ENCODE results near the gene PHACTR3. TPM values are rescaled to one million over a fixed set of nuclear protein-coding genes. Genes with fewer than 3 reads are reported as not detected.

The PHACTR3 gene
- total RNA-seq, 4 donors from 2014 or later = 2.4 to 12.8 (median 9.7) TPM

DNA sequence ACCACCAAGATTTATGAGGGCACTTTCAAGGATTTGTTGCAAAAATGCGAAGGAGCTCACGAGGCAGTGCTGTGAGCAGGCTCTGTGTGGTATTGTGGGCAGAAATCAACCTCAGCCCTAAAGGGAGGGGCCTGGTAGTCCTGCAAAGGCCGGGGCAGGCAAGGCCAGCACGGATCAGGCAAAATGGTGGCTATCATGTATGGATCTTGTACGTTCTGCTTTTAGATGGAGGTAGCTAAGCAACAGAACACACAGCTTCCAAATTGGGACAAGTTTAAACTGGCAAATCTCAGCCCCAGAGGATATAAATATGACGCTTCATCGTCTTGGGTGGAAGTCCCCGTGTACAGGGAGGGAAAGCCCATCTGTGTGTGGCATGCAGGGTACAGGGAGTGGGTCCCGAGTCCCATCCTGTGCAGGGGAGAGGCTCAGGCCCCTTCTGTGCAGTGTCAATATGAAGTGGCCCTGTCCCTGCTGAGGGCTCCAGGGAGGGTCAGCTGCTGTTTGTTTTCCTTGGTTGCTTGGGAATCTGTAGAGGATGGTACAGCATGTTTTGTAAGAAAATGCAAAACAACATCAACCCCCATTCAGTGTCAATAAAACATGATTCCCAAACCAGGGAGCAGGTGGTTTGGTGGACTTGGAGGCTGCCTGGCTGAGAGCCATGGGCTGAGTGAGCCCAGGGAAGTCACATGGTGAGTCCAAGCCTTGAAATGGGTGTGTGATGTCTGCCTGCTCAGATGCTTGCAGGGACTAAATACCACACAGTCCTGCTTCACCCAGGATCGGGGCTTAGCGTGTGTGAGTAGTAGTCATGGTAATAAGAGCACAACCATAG is 216.1 kb downstream of the PHACTR3 start:
- 27% methylated on average over 10 of the region's 11 CpGs for WGBS
- H3K4me1 ChIP-seq = peaks cover 25% of the 10 kb centered on the region
- no peaks in the 10 kb centered on the region for H3K27me3 ChIP-seq
- peak in 1 of 2 donors; percentile 75 for DNase-seq (ENCODE audit: low spot score in 2 of 2)
- H3K4me3 ChIP-seq = no peak overlapping the region
- H3K27ac ChIP-seq = peak overlapping the region; percentile 18
- H3K9me3 ChIP-seq = no peaks in the 10 kb centered on the region
- TF ChIP-seq EP300 (IDR thresholded peaks at IDR 0.05) (no peak), POLR2AphosphoS5 (IDR thresholded peaks at IDR 0.05) (peak in 1 of 3 donors; percentile 5), POLR2A (IDR thresholded peaks at IDR 0.05) (no peak), CTCF (IDR thresholded peaks at IDR 0.05) (no peak)
- no peaks in the 10 kb centered on the region for H3K36me3 ChIP-seq

GRCh38 chr20:59821201-59821600 is 216.9 kb downstream of the PHACTR3 start:
- WGBS = 94% methylated on average over 7 of the region's 7 CpGs
- H3K27me3 ChIP-seq = no peaks in the 10 kb centered on the region

DNA sequence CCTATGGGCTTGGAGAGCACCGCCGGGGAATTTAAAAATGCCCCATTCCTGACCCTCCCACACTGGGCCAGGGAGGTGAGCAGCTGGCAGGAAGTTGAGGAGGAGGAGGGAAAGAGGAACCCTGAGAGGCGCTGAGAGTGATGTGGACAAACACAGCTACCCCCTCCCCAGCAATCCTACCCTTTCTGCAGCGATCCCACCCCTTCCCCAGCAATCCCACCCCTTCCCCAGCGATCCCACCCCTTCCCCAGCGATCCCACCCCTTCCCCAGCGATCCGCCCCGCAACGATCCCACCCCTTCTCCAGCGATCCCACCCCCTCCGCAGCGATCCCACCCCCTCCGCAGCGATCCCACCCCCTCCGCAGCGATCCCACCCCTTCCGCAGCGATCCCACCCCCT is 217.4 kb downstream of the PHACTR3 start:
- Histone ChIP-seq H3K27ac (no peak overlapping the region), H3K4me3 (no peak overlapping the region), H3K9me3 (no peaks in the 10 kb centered on the region), H3K27me3 (no peaks in the 10 kb centered on the region), H3K36me3 (no peaks in the 10 kb centered on the region), H3K4me1 (peaks cover 31% of the 10 kb centered on the region)
- peak in 1 of 2 donors; percentile 25 for DNase-seq (ENCODE audit: low spot score in 2 of 2)
- no peak for TF ChIP-seq EP300 (IDR thresholded peaks at IDR 0.05)
- 80% methylated on average over 18 of the region's 19 CpGs for WGBS

More at GRCh38 chr20:59821201-59821600, 216.9 kb downstream of the PHACTR3 start:
- Histone ChIP-seq H3K4me3 (no peak overlapping the region), H3K9me3 (no peaks in the 10 kb centered on the region), H3K4me1 (peaks cover 30% of the 10 kb centered on the region), H3K27ac (peak overlapping the region; percentile 18), H3K36me3 (no peaks in the 10 kb centered on the region)
- TF ChIP-seq EP300 (IDR thresholded peaks at IDR 0.05) = no peak
- TF ChIP-seq POLR2AphosphoS5 (IDR thresholded peaks at IDR 0.05) = no peak
- TF ChIP-seq POLR2A (IDR thresholded peaks at IDR 0.05) = no peak
- TF ChIP-seq CTCF (IDR thresholded peaks at IDR 0.05) = no peak
- peak in 1 of 2 donors; percentile 35 for DNase-seq (ENCODE audit: low spot score in 2 of 2)

DNA sequence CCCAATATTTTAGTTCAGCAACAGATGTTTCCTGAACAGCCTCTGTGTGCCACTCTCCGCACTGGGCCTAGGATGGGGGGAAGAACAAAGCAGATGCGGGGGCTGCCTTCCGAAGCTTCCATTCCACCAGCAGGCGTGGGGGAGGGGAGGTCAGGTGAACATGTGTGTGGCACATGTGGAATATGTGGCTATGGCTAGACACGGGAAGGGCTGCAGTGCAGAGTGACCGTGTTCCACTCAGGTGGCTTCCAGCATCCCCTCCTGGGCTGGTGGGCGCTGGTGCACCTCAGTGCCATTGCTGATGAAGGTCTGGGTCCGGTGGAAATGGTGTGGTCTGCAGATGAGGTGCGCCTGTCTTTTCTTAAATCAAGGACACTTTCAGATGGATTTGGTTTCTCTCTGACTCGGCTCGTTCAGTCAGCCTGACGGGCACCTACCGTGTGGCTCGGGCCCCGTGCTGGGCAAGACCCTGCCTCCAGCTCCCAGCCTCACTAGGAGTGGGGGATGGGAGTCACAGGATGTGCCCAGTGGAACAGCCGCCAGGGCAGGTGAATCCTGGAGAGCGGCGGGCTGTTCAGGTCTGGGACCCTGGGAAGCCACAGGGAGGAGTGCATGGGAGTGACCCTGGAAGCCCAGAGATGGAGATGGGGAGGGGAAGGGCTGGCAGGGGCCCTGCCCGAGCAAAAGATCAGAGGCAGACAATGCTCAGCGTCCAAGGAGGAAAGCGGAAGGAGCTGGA is 218.1 kb downstream of the PHACTR3 start:
- Histone ChIP-seq H3K36me3 (no peaks in the 10 kb centered on the region), H3K4me1 (peaks cover 37% of the 10 kb centered on the region), H3K27ac (no peak overlapping the region), H3K9me3 (no peaks in the 10 kb centered on the region), H3K4me3 (no peak overlapping the region), H3K27me3 (no peaks in the 10 kb centered on the region)
- no peak for TF ChIP-seq POLR2AphosphoS5 (IDR thresholded peaks at IDR 0.05)
- no peak for TF ChIP-seq EP300 (IDR thresholded peaks at IDR 0.05)
- TF ChIP-seq CTCF (IDR thresholded peaks at IDR 0.05) = no peak
- no peak for TF ChIP-seq POLR2A (IDR thresholded peaks at IDR 0.05)
- 88% methylated on average over 14 of the region's 21 CpGs for WGBS
- peak in 1 of 2 donors; percentile 59 for DNase-seq (ENCODE audit: low spot score in 2 of 2)

GRCh38 chr20:59823030-59823423 is 218.7 kb downstream of the PHACTR3 start:
- 90% methylated on average over 9 of the region's 9 CpGs for WGBS
- TF ChIP-seq CTCF (IDR thresholded peaks at IDR 0.05) (no peak), POLR2AphosphoS5 (IDR thresholded peaks at IDR 0.05) (no peak), POLR2A (IDR thresholded peaks at IDR 0.05) (no peak), EP300 (IDR thresholded peaks at IDR 0.05) (no peak)
- no peaks in the 10 kb centered on the region for H3K27me3 ChIP-seq
- H3K36me3 ChIP-seq = no peaks in the 10 kb centered on the region
- no peak overlapping the region for H3K4me3 ChIP-seq
- no peaks in the 10 kb centered on the region for H3K9me3 ChIP-seq
- peaks cover 42% of the 10 kb centered on the region for H3K4me1 ChIP-seq
- H3K27ac ChIP-seq = no peak overlapping the region
- peak in 1 of 2 donors; percentile 25 for DNase-seq (ENCODE audit: low spot score in 2 of 2)

All from suprapubic skin (tissue), 4 donors.